ENCODE data around the gene PRKG2. TPM values are rescaled to one million over a fixed set of nuclear protein-coding genes. Genes with fewer than 3 reads are reported as not detected.

Gene PRKG2
- total and polyA plus RNA-seq, 10 of the 15 experiments (the other 5 are each of a cell fraction or from before 2014, with no cell fraction given), result not detected

DNA sequence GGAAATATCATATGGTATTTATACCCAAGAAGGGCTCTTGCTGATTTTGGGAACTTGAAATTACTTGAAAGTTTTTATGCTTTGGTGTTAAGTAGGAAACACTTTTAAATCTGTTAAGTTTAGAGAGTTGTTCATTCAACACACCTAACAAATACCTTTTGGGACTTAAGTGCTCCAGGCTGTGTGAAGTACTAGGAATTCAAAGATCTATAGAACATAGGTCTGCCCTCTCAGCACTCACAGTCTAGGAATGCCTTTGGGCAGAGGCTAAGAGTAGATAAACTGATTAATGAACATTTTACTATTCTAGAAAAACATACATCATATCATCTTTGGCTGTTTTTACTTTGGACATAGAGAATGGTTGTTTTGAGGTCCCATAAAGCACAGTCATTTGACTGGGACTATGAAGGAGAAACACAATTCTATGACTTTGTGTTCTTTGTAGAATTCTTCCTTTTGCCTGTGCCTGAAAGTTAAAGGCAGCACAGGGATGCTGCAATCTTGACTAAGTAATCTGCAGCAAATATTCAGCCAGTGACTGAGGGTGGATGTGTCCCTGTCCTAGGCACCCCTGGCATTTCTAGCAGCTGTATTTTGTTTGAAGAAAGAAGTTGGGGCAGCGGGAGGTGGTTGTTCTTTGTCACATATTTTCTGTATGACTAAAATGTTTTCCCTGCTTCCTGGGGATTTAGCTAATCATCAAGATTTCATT lies 176.2 kb downstream of the PRKG2 start (continued):
- TF ChIP-seq, protein P1, sequence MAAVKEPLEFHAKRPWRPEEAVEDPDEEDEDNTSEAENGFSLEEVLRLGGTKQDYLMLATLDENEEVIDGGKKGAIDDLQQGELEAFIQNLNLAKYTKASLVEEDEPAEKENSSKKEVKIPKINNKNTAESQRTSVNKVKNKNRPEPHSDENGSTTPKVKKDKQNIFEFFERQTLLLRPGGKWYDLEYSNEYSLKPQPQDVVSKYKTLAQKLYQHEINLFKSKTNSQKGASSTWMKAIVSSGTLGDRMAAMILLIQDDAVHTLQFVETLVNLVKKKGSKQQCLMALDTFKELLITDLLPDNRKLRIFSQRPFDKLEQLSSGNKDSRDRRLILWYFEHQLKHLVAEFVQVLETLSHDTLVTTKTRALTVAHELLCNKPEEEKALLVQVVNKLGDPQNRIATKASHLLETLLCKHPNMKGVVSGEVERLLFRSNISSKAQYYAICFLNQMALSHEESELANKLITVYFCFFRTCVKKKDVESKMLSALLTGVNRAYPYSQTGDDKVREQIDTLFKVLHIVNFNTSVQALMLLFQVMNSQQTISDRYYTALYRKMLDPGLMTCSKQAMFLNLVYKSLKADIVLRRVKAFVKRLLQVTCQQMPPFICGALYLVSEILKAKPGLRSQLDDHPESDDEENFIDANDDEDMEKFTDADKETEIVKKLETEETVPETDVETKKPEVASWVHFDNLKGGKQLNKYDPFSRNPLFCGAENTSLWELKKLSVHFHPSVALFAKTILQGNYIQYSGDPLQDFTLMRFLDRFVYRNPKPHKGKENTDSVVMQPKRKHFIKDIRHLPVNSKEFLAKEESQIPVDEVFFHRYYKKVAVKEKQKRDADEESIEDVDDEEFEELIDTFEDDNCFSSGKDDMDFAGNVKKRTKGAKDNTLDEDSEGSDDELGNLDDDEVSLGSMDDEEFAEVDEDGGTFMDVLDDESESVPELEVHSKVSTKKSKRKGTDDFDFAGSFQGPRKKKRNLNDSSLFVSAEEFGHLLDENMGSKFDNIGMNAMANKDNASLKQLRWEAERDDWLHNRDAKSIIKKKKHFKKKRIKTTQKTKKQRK (IDR thresholded peaks at IDR 0.05; ENCODE audit: low read depth, low read length), result no peak

Other genes starting within 250 kb of the PRKG2 start
- 1.2 and 1.4 TPM in 2 replicates for gene BMP3, start 184.5 kb downstream of the PRKG2 start, total RNA-seq (2014; rRNA removed)
- 1.0 and 1.4 TPM in 2 replicates for gene BMP3, start 184.5 kb downstream of the PRKG2 start, total RNA-seq (2014; rRNA removed; fragmentation: Illumina TruSeq; extraction: Trizol)
- gene BMP3, start 184.5 kb downstream of the PRKG2 start, total RNA-seq (2021), result 0.90 and 1.2 TPM in 2 replicates
- gene BMP3, start 184.5 kb downstream of the PRKG2 start, polyA plus RNA-seq (2011; rRNA removed), result 0.91 and 1.2 TPM in 2 replicates
- 0.85 and 1.1 TPM in 2 replicates for gene BMP3, start 184.5 kb downstream of the PRKG2 start, polyA plus RNA-seq (2014; fragmentation: Illumina TruSeq; extraction: Trizol)
- gene BMP3, start 184.5 kb downstream of the PRKG2 start, polyA plus RNA-seq (2014; fragmentation: Nextera tagmentation; extraction: Ambion mirVana), result 1 to 10 TPM in 1 of 2 experiments, under 1 TPM in 1; 0.37 to 1.3 TPM
- 0.44 and 0.53 TPM in 2 replicates for gene BMP3, start 184.5 kb downstream of the PRKG2 start, polyA plus RNA-seq (2014; rRNA removed)
- gene BMP3, start 184.5 kb downstream of the PRKG2 start, polyA plus RNA-seq (2016; fragmentation: Nextera tagmentation; extraction: Ambion mirVana), result under 1 TPM; 0.39 to 0.47 TPM